ENCODE measurements around the gene TEAD3. TPM values are rescaled to one million over a fixed set of nuclear protein-coding genes. Genes with fewer than 3 reads are reported as not detected.

Gene TEAD3
- total RNA-seq, 1 donor from 2014 or later, result 25.3 TPM

GRCh38 chr6:35427435-35427834, 69.4 kb downstream of the TEAD3 start:
- no peak for DNase-seq (ENCODE audit: low spot score)

- DNase-seq (ENCODE audit: low spot score), result no peak
Measured at GRCh38 chr6:35426074-35426473, 70.8 kb downstream of the TEAD3 start.

- no peak for DNase-seq (ENCODE audit: low spot score)
Measured at GRCh38 chr6:35425284-35425683, 71.6 kb downstream of the TEAD3 start.

Small RNA genes lying within 50 kb of the gene (microRNA-seq; reads per million reads assigned to microRNA genes)
- gene MIR7111 (ENCODE audit: borderline number of aligned reads), result not detected

Other genes with a start within 250 kb of the TEAD3 start
- 24.5 TPM for gene ZNF76, start 237.3 kb downstream of the TEAD3 start, total RNA-seq
- 7.8 TPM for gene DEF6, start 199.3 kb downstream of the TEAD3 start, total RNA-seq
- 17.5 TPM for gene PPARD, start 154.5 kb downstream of the TEAD3 start, total RNA-seq
- 1.9 TPM for gene FANCE, start 44.7 kb downstream of the TEAD3 start, total RNA-seq
- gene RPL10A, start 28.7 kb downstream of the TEAD3 start, total RNA-seq, result 919 TPM
- not detected for gene TULP1, start 15.8 kb upstream of the TEAD3 start, total RNA-seq
- 212 TPM for gene FKBP5, start 191.8 kb upstream of the TEAD3 start, total RNA-seq
- 0.58 TPM for gene ARMC12, start 240.0 kb upstream of the TEAD3 start, total RNA-seq

All from mesenteric fat pad (tissue), 1 donor.